Muscle of arm (tissue), 12 donors: ENCODE data around the gene MPO. TPM values are rescaled to one million over a fixed set of nuclear protein-coding genes. Genes with fewer than 3 reads are reported as not detected.
A peak's percentile ranks its signal among the peaks of the same experiment; 100 is the strongest.

Experiments used
- DNase-seq: peaks from one replicate; pipeline ENCODE4 v3.0.0-alpha.2; 2013
- polyA plus RNA-seq, 12 donors: library from polyadenylated mRNA; unstranded; fragments of 120-200 nt; gene quantifications; one replicate each; pipeline ENCODE4 v1.2.1, GENCODE V29; 2013; ENCODE audit not compliant: insufficient read length in 12 of 12

The MPO gene
- polyA plus RNA-seq, 12 donors, result 2.6 to 49.2 (median 5.8) TPM; not detected in 1

GRCh38 chr17:58265902-58266875 lies 14.5 kb downstream of the MPO start:
- no peak for DNase-seq

GRCh38 chr17:58265271-58265670 lies 15.5 kb downstream of the MPO start:
- DNase-seq, result no peak

DNA sequence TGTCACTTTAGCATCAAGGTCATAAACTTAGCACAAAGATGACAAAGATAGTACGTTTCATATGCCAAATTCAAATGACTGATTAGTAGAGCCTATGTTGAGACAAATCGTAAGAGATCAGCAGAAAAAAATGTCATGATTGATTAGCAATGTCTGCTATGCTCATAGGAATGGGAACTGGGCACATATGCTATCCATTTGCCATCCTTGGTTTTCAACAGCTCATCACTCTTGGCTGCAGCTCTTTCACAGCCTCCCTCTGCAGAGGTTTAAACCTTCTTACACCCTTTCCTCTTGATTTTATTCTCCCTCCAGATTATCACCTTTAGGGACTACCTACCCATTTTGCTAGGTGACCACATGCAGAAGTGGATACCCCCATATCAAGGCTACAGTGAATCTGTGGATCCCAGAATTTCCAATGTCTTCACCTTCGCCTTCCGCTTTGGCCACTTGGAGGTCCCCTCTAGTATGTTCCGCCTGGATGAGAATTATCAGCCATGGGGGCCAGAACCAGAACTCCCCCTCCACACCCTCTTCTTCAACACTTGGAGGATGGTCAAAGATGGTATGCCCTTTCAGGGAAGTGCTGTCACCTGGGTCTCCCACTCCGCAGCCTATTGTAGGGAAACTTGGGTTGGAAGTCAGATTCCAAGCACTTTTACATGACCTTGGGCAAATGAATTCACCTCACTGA lies 16.2 kb downstream of the MPO start:
- no peak for DNase-seq

- DNase-seq, result no peak
These were observed 17.0 kb downstream of the MPO start for GRCh38 chr17:58263773-58264172.

GRCh38 chr17:58262149-58262548 lies 18.6 kb downstream of the MPO start:
- no peak for DNase-seq

DNA sequence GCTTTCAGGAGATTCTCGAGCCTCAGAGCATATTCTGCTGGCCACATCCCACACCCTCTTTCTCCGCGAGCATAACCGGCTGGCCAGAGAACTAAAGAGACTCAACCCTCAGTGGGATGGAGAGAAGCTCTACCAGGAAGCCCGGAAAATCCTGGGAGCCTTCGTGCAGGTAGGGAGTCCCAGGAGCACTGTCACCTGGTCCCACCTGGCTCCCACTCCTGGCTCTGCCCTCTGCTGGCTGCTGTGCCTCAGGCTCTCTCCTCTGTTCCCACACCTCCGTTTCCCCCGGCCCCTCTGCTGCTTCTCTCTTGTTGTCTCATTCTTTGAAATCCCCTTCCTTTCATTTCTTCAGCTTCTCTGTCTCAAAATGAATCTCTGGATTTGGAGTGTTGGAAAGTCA lies 25.9 kb downstream of the MPO start:
- no peak for DNase-seq

- DNase-seq, result no peak
These were observed 27.7 kb downstream of the MPO start for GRCh38 chr17:58253082-58253481.

GRCh38 chr17:58252141-58252540 lies 28.6 kb downstream of the MPO start:
- DNase-seq, result no peak

GRCh38 chr17:58250344-58251011 lies 30.3 kb downstream of the MPO start:
- no peak for DNase-seq

DNA sequence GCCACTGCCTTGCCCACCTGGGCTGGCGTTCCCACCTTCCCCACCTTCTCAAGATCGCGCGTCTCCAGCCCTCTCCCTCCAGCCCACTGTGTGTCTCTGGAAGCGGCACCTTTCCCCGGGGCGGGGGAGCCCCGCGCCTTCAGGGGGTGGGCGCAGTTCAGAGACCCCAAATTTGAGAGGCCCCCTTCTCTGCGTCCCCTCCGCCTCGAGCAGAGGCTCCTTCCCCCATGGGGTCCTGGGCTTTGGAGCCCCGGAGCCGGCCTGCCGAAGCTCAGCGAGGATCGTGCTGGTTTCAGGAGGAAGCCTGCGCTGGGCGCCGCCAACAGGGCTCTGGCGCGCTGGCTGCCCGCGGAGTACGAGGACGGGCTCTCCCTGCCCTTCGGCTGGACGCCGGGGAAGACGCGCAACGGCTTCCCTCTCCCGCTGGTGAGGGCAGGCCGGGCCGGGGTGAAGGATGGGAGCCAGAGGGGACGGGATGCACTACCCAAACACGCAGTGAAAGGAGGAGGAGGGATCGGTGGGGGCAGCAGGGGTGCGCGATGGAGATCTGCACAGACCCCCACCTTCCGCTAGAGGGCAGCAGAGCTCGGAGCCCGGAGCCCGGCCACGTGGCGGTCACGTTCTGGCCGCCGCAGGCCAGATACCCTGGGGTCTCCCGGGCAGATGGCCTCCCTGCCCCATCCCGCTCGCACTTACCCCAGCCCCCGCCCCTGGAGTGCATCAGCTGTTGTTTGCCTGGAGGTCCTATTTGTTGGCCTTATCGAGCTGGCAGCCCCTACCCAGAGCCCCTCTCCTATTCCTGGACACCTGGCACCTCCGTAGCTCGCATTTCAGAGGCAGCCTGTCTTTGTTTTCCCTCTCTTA lies 31.2 kb downstream of the MPO start:
- peak; percentile 75 for DNase-seq

GRCh38 chr17:58248955-58249269 lies 31.8 kb downstream of the MPO start:
- no peak for DNase-seq

DNA sequence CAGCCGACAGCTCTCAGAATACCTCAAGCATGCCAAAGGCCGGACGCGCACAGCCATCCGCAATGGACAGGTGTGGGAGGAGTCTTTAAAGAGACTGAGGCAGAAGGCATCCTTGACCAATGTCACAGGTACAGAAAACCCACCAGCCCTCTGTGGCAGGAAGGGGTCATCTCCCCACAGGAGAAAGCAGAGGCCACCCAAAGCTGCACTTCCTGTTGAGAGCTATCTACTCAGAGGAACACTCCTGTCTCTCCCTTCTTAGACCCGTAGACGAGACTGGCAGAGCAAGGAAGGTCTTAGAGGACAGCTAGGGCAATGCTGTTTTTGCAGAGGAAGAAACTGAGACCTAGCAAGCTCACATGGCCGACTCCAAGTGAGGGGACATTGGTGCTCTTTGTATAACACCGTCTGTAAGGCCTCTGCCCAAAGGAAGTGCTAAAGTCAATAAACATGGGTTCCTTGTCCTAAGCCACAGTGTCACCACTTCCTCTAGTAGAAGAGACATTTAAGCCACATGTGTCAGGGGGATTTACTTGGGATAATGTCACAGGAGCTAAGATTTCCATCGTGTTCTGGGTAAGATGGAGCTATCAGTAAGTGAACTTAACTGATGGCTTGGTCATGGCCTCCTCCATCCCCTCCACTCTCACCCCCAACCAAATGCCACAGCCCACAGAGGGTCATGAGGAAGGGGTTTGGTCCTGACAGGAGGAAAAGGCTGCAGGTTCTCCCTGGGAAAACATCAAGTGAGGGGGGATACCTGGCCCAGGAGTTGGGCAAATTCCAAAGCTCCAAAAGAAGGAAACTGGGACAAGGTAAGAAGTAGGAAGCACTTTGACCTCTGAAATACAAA lies 33.0 kb downstream of the MPO start:
- DNase-seq, result no peak

DNA sequence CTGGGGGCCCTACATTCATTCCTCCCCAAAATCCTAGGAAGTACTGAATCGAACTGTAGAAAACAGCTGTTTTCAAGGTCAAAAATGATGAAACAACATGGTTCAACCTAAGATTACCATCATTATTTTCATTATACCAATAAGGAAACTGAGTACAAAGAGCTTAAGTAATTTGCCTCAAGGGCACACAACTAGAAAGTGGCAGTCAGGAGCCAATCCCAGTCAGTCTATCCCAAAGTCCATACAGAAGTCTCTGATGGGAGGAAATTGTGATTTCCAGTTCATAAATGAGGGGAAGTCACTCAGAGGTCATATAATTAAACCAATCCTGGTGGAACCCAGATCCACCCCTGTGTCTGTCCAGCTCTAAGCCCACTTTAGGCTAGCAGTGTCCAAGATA lies 34.0 kb downstream of the MPO start:
- DNase-seq, result no peak

GRCh38 chr17:58246104-58246740 lies 34.5 kb downstream of the MPO start:
- no peak for DNase-seq

- no peak for DNase-seq
These were observed 35.2 kb downstream of the MPO start for GRCh38 chr17:58245428-58246103.

GRCh38 chr17:58244963-58245362 lies 35.8 kb downstream of the MPO start:
- DNase-seq, result no peak

DNA sequence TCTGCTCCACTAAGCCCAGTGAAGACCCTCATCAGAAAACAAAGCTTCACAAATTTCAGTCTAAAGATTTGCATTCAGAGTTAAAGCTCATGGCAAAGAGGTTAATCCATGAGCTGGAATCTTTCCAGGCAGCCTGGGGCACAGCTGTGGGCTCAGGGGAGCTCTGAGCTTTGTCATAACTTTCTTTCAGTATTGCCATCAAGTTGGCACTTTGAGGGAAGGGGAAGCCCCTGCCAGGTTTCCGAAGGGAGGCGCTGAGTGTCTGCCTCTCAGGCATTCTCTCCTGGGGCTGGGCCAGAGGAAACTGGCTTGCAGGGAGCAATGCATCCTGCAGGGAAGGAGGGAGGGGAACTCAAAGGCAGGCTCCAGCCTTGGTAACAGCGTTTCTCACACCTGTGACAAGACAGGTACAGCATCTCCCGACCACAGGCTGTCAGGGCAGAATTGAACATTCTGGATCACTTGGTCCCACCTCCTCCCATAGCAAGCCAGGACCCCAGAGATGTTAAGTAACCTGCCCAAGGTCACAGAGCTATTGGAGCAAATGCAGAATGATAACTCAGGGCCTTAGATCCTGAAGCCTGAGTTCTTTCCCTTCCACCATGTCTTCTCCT lies 38.5 kb downstream of the MPO start:
- no peak for DNase-seq

DNA sequence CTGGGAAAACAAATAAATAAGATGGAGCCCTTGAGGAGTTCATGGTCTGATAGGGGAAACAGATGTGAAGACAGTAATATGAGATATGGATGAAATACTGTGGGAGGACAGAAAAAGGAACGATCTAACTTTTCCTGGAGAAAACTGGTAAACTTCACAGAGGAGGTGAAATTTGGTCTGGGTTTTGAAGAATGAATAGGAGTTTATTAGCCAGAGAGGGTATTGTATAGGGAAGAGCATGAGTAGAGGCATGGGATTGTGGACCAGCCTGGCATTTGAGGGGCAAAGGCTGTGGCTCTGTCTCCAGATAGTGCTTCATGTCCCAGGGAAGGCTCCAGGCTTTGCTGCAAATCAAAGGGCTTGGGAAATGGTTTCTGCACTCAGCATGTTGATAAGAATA lies 40.7 kb downstream of the MPO start:
- DNase-seq, result no peak

GRCh38 chr17:58238147-58238634 lies 42.5 kb downstream of the MPO start, which contains the start of gene LPO:
Gene LPO (plus strand): TSS chr17:58238584. CDS start chr17:58242980, 4,396 bp downstream.
- DNase-seq, result no peak
